ENCODE data around the gene UST. TPM values are rescaled to one million over a fixed set of nuclear protein-coding genes. Genes with fewer than 3 reads are reported as not detected.

Gene UST
- total and polyA plus RNA-seq, 9 of the 15 experiments (the other 6 are each of a cell fraction or from before 2014, with no cell fraction given): 0.04 to 0.10 TPM; not detected in 7

- no peak for TF ChIP-seq E4F1 (CRISPR knock-in tag; IDR thresholded peaks at IDR 0.05; ENCODE audit: borderline replicate concordance)
- no peak for TF ChIP-seq ATF6 (CRISPR knock-in tag; IDR thresholded peaks at IDR 0.05)
- TF ChIP-seq SUPT5H (IDR thresholded peaks at IDR 0.05): no peak
- no peak for TF ChIP-seq ZNF766 (CRISPR knock-in tag; conservative IDR thresholded peaks at IDR 0.05)
- TF ChIP-seq RBM22 (IDR thresholded peaks at IDR 0.05; ENCODE audit: low read depth, low read length, poor library complexity, severe bottlenecking): no peak
- no peak for TF ChIP-seq BDP1 (IDR thresholded peaks at IDR 0.05; ENCODE audit: insufficient read depth, insufficient read length)
- TF ChIP-seq L3MBTL2 (IDR thresholded peaks at IDR 0.05): no peak
- TF ChIP-seq BMI1 (IDR thresholded peaks at IDR 0.05; ENCODE audit: low read length): no peak
- TF ChIP-seq NFXL1 (CRISPR knock-in tag; IDR thresholded peaks at IDR 0.05): no peak
Measured at GRCh38 chr6:149031201-149031858, 284.5 kb downstream of the UST start (continued).
